Measurements from ENCODE around the gene HELZ2. TPM values are rescaled to one million over a fixed set of nuclear protein-coding genes. Genes with fewer than 3 reads are reported as not detected.

The HELZ2 gene
- total RNA-seq, 1 experiment from 2014 or later: 17.1 TPM

DNA sequence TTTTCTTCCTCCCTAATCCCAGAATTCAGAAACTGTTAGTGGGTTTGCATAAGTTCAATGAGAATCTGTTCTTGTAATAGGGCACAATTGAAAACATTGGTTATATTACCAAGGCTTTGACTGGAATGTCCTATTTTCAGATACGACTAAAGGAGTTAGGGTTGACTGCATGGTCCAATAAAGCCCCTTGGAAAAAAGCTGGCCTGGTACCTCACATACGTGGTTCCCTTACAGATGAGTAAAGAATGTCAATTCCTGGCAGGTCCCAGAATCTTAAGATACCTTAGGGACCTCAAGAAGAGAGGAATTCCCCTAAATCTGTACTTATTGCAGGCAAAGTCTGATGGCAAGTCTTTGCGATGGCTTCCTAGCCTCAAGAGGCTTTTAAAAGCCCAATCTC lies 48.9 kb downstream of the HELZ2 start:
- DNase-seq (ENCODE audit: low spot score): no peak

Other genes starting within 250 kb of the HELZ2 start
- 0.03 and 0.07 TPM in 2 replicates for gene CHRNA4, start 212.9 kb downstream of the HELZ2 start, total RNA-seq (2014; rRNA removed; shearing (Covaris generic))
- 0.31 and 0.36 TPM in 2 replicates for gene KCNQ2, start 101.6 kb downstream of the HELZ2 start, total RNA-seq (2014; rRNA removed; shearing (Covaris generic))
- 88.1 and 91.0 TPM in 2 replicates for gene EEF1A2, start 75.2 kb downstream of the HELZ2 start, total RNA-seq (2014; rRNA removed; shearing (Covaris generic))
- 67.4 and 70.6 TPM in 2 replicates for gene PPDPF, start 53.5 kb downstream of the HELZ2 start, total RNA-seq (2014; rRNA removed; shearing (Covaris generic))
- gene PTK6, start 36.9 kb downstream of the HELZ2 start, total RNA-seq (2014; rRNA removed; shearing (Covaris generic)): 2.0 and 2.4 TPM in 2 replicates
- gene SRMS, start 26.5 kb downstream of the HELZ2 start, total RNA-seq (2014; rRNA removed; shearing (Covaris generic)): not detected in 2 replicates
- 1.8 and 2.9 TPM in 2 replicates for gene FNDC11, start 20.1 kb downstream of the HELZ2 start, total RNA-seq (2014; rRNA removed; shearing (Covaris generic))
- 15.0 and 17.5 TPM in 2 replicates for gene GMEB2, start 52.9 kb upstream of the HELZ2 start, total RNA-seq (2014; rRNA removed; shearing (Covaris generic))
- 2.2 and 2.6 TPM in 2 replicates for gene STMN3, start 79.2 kb upstream of the HELZ2 start, total RNA-seq (2014; rRNA removed; shearing (Covaris generic))
- gene RTEL1, start 84.1 kb upstream of the HELZ2 start, total RNA-seq (2014; rRNA removed; shearing (Covaris generic)): 17.8 and 22.2 TPM in 2 replicates
- gene TNFRSF6B, start 122.4 kb upstream of the HELZ2 start, total RNA-seq (2014; rRNA removed; shearing (Covaris generic)): 2.4 and 3.4 TPM in 2 replicates
- 61.1 and 65.7 TPM in 2 replicates for gene ARFRP1, start 133.7 kb upstream of the HELZ2 start, total RNA-seq (2014; rRNA removed; shearing (Covaris generic))
- gene ZGPAT, start 133.8 kb upstream of the HELZ2 start, total RNA-seq (2014; rRNA removed; shearing (Covaris generic)): 29.8 and 33.2 TPM in 2 replicates
- gene LIME1, start 162.4 kb upstream of the HELZ2 start, total RNA-seq (2014; rRNA removed; shearing (Covaris generic)): 53.8 and 59.0 TPM in 2 replicates
- 88.0 and 97.9 TPM in 2 replicates for gene SLC2A4RG, start 165.5 kb upstream of the HELZ2 start, total RNA-seq (2014; rRNA removed; shearing (Covaris generic))

Measured in A172 (cell line).